Stimulated activated CD8-positive, alpha-beta memory T cell treated with anti-CD3 and anti-CD28 coated beads, Interleukin-7, amount 100 ng/mL, for 4 hours (primary cell): Measurements from ENCODE around the gene GIMAP6.
"Not testable (repeated sequence)": the region's sequence is repeated elsewhere in the genome, so short reads cannot be mapped to it uniquely, and the experiment has no call there.

Experiments used
- DNase-seq, 2 donors: peaks; one replicate each; pipeline ENCODE4 v3.0.0-alpha.2; 2020; ENCODE audit warnings: low read depth in 2 of 2

Gene GIMAP6

DNA sequence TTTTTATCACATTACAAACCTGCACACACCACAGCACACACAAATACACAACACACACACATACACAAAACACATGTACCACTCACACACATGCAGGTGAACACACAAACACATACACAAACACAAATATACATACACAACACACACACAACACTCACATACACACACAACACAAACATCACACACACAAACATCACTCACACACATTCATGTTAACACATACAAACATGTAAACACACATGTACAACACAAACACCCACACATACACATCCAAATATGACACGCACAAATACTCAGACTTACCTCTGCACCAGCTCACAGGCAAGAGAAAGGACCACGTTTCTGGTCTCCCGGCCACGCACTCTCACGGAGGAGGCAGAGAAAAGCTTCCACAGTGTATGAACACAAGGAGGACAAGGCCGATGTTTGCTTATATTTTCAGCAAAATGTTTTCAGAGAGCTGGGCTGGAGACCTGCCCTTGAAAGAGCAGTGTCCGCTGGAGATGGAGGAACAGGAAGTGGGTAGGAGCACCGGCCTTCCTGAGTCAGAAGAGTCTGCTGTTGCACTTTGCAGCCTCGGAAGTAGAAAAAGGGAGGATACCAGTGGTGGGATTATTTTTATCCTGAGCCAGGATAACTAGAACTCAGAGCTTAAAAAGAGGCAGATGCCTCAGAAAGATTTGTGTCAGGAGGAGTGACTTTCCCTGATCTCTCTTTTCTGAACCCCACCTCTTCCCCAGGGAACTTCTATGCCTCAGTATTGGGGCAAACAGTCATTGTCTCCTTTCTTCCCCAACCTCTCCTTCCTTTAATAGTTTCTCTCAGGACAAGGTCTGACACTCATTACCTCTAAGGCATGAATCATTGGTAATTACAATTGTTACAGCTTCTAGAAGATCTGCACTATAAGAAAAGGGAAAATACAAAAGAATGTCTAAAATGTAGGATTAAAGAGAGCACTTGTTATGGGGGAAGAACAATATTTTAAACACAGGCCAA, at the start of gene GIMAP6:
GIMAP6 (minus strand) TSS at position 520 of the 999 bp plus-strand sequence. CDS start 2,243 bp downstream, outside the sequence.
- DNase-seq = peak; percentile 8 to 29

DNA sequence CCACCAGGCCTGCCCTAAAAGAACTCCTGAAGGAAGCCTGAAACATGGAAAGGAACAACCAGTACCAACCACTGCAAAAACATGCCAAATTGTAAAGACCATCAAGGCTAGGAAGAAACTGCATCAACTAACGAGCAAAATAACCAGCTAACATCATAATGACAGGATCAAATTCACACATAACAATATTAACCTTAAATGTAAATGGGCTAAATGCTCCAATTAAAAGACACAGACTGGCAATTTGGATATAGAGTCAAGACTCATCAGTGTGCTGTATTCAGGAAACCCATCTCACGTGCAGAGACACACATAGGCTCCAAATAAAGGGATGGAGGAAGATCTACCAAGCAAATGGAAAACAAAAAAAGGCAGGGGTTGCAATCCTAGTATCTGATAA, 48.2 kb upstream of the GIMAP6 start:
- DNase-seq = not testable (repeated sequence)

DNA sequence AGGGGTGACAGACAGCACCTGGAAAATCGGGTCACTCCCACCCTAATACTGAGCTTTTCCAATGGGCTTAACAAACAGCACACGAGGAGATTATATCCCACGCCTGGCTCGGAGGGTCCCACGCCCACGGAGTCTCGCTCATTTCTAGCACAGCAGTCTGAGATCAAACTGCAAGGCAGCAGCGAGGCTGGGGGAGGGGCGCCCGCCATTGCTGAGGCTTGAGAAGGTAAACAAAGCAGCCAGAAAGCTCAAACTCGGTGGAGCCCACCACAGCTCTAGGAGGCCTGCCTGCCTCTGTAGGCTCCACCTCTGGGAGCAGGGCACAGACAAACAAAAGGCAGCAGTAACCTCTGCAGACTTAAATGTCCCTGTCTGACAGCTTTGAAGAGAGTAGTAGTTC, 46.4 kb upstream of the GIMAP6 start:
- DNase-seq = not testable (repeated sequence)

DNA sequence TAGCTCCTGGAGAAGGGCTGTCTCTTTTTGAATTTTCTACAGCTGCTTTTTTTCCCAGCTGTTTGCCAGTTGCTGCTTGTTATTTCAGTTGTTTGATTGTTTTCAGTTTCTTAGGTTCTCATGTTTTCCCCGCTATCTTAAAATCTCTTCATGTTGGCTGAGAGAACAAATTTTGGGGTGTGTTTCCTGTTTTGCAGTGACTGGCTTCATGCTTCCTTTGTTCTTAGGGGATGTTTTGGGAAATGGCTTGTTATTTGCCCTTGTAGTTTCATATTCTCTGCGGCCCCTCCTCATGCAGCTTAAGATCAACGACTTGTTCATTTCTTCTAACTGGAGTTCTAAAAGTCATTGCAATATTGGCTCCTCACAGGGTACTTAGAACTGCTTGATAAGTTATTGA, 44.7 kb upstream of the GIMAP6 start:
- DNase-seq = not testable (repeated sequence)

DNA sequence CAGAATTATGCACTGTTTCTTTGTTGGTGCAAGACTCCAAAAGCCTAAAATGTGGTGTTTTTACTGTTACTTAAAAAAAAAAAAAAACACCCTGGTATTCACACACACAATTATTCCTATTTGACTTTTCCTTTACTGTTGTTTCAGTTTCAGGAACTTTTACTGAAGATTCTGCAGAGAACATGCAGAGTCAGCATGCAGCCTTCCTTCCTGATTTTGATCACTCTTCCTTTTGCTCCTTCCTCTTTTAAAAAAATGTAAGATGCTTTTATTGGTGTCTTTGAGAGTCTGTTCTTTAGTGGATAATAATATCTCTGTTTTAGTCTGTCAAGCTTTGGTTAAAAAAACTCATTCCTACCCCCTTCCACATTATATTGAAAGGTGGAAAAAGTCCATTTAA, 44.1 kb upstream of the GIMAP6 start:
- DNase-seq = not testable (repeated sequence)

DNA sequence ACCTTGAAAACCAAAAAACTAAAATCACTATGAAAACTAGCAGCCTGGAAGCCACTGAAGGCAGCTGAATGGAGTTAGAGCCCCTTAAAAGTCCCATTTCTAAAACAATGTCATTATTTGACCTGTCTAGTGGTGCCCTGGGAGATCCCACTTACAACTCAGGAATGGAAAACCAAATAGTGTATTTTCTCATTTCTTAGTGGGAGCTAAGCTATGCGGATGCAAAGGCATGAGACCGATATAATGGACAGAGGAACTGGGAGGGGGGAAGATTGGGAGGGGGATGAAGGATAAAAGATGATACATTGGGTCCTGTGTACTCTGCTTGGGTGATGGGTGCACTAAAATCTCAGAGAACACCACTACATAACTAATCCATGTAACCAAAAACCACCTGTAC, 43.5 kb upstream of the GIMAP6 start:
- DNase-seq = no peak

DNA sequence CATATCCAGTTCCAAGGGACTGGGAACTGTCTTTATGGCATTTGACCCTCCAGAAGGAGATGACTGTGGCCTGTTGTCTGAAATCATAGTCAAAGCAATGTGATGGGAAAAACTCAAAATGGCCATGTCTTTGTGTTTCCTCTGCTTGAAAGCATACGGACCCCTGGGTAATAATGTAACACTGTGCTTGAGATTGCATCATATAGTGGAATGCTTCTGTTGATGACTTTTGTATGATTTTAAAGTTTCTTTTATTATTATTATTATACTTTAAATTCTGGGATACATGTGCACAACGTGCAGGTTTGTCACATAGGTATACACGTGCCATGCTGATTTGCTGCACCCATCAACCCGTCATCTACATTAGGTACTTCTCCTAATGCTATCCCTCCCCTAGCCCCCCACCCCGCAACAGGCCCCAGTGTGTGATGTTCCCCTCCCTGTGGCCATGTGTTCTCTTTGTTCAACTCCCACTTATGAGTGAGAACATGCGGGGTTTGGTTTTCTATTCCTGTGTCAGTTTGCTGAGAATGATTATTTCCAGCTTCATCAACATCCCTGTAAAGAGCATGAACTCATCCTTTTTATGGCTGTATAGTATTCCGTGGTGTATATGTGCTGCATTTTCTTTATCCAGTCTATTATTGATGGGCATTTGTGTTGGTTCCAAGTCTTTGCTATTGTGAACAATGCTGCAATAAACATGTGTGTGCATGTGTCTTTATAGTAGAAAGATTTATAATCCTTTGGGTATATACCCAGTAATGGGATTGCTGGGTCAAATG, 39.8 kb upstream of the GIMAP6 start:
- DNase-seq = not testable (repeated sequence)

DNA sequence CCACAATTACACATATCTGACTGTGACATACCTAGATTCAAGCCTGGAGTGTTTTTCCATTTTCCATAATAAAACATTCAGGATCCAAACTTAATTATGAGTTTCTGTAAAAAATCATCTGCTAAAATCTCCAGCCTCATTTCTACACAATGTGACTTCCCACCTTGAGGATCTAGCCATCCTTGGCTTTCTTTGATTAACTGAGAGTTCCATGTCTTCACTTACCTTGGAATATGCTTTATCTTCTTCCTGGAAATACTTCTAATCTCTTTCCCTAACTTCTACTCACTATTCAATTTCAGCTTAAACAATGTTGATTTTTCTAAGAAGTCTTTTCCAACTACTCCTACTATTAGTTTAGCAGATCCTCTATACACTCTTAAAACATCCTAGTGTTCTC, 36.8 kb upstream of the GIMAP6 start:
- DNase-seq = no peak

DNA sequence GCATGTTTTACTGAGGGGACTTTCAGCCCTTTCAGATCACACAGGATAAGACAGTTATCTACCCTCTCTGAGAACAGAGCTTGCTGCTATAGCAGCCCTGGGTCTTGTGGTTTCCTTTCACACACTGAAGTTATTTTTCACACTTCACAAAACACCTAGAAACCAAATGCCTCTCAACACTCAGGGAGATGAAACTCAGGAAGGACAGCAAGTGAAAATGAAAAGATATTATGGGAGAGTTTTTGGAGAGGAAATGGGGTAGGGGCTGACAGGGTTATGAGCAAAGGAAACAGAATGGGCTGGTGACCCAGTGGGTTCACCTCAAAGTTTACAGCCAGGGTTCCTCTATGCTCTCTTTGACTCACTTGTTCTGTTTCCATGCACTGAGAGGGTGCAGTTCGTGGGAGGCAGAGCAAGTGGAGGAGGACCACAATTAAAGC, 36.3 kb upstream of the GIMAP6 start:
- DNase-seq = peak; percentile 61 to 72

DNA sequence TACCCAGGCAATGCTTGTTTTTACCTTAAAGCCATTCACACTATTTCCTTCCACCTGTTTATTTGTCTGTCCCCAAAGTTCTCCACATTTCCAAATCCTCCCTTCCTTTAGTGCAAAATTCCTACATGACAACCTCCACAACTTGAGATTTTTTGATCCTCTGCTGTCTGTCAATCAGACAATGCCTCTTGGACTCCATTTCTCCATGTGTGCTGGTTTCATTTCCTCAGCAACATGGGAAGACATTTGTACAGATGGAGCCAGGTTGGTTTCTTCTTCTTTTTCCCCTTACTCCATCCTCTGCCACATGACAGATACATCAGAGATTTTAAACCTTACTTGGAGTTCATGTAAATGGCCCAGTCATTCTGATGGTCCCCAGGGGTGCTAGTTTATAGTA, 34.2 kb upstream of the GIMAP6 start:
- DNase-seq = no peak

DNA sequence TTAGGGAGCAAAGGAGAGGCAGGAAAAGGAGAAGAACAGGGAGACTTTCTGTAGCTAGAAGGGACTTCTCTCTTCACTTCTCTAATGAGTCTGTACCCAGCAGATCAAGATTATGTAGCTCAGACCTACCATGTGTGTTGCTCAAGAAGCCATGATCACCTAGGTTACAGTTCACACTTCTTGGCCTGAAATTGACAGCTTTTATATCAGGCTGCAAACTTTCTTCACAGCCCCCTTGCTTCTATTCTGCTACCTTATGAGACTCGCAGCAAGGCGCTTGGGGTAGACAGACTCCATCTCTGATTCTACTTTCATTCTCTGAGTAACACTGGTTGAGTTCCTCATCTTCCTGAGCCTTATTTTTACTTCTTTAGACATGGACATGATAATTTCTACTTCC, 33.7 kb upstream of the GIMAP6 start:
- DNase-seq = no peak

DNA sequence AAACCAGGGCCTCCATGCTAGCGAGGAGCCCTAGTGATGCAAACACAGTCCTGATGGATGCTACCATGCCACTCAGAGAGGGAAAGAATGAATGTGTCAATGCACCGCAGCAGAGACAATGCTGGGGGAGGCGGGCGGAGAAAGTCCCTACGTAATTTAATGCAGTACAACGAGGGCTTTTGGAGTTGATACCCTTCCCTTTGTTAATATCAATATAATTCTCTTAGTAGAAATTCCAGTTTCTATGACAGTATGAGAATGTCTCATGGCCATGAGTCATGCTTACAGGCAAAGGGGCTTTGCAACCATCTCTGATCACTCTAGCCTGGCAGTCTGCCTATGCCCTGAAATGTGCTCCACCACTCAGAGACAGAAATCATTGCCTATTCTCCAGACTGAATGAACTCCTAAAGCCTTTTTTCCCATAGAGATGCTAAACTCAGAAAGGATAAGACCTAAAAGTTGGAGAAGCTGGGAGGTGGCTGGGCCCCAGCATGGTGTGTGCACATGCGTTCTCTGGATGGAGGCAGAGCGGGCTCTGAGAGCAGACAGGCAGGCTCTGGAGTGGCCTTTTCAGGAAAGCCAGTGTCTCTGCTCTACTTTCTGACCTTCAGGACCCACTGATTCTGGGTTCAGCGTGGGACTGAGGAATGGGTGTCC, 33.0 kb upstream of the GIMAP6 start:
- DNase-seq = peak in 1 of 2 donors; percentile 32

DNA sequence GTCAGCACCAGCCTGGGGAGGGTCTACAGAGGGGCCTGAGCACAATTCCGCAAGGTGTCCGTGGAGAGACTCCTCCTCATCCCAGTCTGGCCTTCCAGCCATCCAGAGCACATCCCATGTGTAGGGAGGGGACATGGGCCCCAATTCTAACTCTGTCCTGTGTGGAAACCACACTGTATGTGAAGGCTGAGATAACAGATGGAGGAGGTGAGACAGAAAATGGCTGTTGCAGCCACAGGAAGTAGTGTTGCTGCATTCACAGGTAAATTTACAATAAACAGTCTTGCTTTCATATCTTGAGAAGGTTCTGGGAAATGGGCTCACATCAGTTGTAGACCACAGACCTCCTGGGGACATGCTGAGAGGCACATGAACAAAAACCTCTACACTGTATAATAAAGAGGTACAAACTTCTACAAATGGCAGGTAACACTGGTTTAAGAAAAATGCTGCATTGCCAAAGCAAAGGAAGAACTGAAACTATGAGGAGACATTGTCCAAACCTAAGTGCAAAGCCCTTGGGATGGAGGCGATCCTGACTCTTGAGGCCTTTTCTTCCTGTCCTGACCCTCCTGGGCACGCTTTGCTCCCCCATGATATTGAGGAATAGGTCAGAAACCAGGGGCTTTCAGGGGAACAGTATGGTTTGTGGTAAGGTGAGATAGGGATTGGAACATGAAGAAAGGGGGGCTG, 31.8 kb upstream of the GIMAP6 start:
- peak in 1 of 2 donors; percentile 29 for DNase-seq

DNA sequence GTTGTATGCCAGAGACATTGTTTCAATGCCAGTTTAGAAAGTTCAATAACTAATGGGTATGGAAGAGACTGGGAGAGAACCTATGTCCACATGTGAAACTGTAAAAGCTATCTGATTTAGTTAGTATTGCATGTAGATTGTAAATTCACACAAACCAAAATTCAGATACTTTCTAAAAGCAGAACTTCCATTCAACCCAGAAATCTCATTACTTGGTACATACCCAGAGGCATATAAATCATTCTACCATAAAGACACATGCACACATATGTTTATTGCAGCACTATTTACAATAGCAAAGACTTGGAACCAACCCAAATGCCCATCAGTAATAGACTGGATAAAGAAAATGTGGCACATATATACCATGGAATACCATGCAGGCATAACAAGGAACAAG, 30.6 kb upstream of the GIMAP6 start:
- DNase-seq = not testable (repeated sequence)

DNA sequence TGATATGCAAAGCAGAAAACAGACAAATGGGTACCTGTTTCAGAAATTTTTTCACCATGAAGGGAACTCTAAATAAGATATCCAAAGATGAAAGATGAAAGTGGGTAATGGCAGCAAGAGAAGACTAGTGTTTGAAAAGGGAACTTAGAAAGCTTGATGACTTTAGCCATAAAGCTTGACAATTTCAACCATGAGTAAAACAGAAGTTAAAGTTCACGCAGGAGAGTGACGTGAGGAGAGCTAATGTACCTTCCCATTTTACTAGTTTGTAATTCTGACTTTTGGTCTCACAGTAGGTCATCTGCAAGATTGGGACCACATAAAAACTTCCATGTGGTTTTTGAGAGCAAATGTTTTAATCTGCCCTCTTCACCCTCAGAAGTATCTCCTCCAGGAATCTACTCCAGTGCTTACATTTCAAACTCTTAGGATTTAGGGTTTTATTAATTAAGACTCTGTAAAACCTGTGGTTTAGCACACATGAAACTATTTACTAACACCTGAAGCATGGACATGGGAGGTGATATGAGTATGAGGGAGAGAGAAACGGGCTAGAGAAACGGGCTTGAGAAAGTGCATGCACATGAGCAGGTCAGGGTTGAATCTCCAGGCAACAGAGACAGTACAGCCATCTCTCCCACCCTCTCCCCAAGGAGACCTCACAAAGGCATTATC, 28.9 kb upstream of the GIMAP6 start:
- no peak for DNase-seq

DNA sequence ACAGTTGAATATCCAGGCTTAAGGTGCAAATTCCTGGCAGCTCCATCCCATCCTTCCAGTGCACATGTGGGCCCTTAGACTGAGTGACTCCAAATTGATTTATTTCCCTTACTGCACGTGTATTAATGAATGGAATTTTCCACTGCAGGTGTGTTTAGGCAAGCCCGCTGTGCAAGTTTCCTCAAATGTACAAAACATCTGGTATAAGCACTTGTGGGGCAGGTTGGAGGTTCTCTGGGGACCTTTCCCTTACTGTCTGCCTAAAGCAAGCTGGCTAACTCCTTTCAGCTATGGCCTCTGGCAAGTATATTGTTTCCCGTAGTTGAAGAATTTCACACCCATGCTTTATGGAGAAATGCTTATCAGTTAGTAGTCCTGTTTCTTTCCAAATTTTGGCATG, 25.3 kb upstream of the GIMAP6 start:
- no peak for DNase-seq

DNA sequence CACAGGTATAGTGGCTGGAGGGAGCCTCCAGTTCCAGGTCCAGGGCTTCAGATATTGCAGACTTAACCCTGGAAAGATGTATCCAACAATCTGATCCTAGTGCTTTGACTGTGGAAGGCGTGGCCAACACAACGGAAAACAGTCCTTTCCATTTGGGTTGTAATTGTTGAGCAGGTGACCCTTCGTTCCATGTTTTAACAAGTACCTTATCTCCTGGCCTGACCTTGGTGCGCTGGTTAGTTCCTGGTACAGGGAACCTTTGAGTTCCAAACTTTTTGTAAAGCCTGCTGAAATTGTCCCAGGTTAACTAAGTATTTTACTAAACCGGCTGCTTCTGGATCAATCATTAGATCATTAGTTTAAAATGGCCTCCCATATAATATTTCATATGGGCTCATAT, 23.9 kb upstream of the GIMAP6 start:
- DNase-seq = no peak

DNA sequence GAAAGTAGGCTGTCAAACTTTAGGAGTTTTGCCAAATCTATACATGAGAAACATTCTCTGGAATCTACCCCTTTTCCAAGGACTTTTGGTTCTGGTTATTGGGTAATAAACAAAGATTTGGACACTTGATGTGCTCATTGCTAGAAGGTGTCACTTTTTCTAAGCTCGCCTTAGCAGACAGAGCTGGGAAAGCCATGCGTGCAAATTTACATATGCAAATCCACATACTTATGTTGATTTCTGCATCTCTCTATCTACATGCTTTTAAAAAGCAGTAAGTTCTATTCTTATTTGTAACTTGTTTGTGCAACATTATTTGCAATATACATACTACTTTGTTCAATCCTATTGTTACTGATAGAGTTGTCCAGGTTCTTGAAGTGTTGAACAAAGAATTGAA, 22.5 kb upstream of the GIMAP6 start:
- no peak for DNase-seq

DNA sequence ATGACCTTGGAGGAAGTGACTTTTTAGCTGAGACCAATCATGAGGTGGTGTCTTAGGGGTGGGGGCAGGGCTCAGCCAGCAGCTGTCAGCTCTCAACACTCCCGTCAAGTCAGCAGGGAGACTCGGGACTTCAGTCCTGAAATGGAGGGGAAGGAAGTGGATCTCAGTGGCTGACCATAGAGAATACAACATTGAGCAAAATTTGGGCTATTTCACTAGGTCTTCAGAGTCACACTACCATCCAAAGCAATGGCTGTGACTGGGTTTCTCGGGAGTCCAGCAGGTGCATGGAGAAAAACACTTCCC, 16.8 kb upstream of the GIMAP6 start:
- DNase-seq = no peak

DNA sequence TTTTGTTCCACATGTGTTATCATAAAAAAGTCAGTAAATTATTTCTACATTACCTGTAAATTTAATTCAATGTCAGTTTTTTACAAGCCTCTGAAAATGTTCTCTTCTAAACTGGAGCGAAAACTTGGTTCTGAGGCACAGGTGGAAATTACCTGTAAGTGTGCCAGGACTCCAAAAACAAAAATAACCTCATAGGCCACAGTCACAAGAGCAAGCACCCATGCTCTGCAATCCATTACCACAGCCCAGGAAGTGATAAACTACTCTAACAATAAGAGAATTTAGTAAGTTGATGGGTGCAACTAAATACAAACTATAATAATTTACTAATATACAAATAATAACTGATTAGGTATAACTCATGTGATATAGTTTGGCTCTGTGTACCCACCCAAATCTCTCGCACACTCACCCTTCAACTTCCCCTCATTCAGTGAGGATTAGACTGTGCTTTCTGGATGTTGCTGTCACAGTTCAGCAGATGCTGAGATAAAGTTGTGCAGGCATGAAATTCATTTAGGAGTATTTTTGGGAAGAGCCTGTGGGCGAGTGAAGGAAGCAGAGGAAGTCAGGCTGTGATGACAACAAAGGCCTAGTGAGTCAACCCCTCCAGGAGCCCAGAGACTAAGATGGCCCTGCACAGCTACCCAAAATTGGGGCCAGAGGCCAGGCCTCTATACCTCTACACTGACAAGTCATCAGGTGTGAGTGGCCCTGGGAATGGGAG, 16.3 kb upstream of the GIMAP6 start:
- no peak for DNase-seq
